WI38 (cell line): ENCODE measurements around the gene HOTAIR.

ENCODE experiments used
- H3K4me3 ChIP-seq: 2 replicates; pipeline ENCODE4 v1.5.1; 2011; ENCODE audit warnings: low read depth, mild to moderate bottlenecking, control low read depth, low read length
- TF ChIP-seq, protein P1 (sequence below): IDR thresholded peaks from 2 replicates; pipeline ENCODE4 v1.5.1; 2012; ENCODE audit warnings: low read depth, mild to moderate bottlenecking, control low read depth, low read length

Gene HOTAIR

GRCh38 chr12:53963434-53964314 lies 11.1 kb downstream of the HOTAIR start:
- TF ChIP-seq, protein P1, sequence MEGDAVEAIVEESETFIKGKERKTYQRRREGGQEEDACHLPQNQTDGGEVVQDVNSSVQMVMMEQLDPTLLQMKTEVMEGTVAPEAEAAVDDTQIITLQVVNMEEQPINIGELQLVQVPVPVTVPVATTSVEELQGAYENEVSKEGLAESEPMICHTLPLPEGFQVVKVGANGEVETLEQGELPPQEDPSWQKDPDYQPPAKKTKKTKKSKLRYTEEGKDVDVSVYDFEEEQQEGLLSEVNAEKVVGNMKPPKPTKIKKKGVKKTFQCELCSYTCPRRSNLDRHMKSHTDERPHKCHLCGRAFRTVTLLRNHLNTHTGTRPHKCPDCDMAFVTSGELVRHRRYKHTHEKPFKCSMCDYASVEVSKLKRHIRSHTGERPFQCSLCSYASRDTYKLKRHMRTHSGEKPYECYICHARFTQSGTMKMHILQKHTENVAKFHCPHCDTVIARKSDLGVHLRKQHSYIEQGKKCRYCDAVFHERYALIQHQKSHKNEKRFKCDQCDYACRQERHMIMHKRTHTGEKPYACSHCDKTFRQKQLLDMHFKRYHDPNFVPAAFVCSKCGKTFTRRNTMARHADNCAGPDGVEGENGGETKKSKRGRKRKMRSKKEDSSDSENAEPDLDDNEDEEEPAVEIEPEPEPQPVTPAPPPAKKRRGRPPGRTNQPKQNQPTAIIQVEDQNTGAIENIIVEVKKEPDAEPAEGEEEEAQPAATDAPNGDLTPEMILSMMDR = no peak
- H3K4me3 ChIP-seq = no peak overlapping the region

DNA sequence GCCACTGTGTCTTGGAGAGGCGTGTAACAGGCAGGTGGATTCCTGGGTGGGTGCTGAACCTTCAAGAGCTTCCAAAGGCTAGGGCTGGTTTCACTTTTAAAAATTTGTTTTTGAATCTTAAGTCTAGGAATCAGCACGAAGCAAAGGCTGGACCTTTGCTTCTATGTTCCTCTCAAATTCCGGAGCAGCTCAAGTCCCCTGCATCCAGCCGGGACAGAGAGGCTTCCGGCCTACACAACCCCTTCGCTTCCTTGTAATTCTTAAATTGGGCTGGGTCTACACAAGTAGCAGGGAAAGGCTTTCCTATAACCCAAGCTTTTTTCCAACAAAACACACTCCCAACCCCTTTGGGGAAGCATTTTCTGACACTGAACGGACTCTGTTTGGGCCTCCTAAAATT lies 11.7 kb downstream of the HOTAIR start:
- H3K4me3 ChIP-seq = no peak overlapping the region
- TF ChIP-seq, protein P1 = no peak

- TF ChIP-seq, protein P1 = no peak
- no peak overlapping the region for H3K4me3 ChIP-seq
Measured at GRCh38 chr12:53961025-53961761, 13.6 kb downstream of the HOTAIR start.

- TF ChIP-seq, protein P1 = no peak
- no peak overlapping the region for H3K4me3 ChIP-seq
Measured at GRCh38 chr12:53960187-53961024, 14.3 kb downstream of the HOTAIR start.

DNA sequence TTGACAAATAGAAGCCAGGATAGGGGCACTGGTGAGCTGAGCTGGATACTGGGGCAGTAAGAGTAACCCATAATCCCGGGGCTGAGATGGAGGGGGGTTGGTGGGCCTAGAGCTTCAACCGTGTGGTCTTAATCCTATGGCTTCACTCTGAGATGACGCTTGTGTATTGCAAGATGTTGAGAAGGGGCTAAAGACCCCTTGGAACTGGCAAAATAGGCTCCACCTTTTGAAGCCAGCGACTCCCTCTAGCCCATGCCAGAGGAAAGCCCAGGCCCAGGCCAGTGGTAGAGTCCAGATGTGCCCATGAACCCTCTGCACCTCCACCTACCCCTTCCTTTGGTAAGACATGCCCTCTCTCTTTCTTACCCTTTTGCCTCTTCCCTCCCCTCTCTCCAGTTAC lies 15.4 kb downstream of the HOTAIR start:
- TF ChIP-seq, protein P1 = no peak
- no peak overlapping the region for H3K4me3 ChIP-seq

DNA sequence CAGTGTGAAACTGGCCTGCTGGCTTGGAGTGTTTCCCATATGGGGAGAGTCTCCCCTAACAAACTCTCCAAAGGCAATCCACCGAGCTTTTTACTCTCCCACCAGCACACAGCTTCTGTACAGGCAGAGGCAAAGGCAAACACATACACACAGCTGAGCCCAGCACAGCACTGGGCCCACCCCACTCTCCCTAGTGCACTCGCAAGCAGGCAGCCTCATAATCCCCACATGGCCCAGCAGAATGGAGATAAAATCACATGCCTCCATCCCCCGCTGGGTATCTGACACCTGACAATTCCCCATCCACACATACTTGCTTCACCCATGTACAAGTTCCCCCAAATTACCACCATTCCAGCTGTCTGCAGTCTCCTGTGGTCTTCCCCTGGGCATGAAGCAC lies 16.6 kb downstream of the HOTAIR start:
- TF ChIP-seq, protein P1 = no peak
- H3K4me3 ChIP-seq = no peak overlapping the region
